Activated naive CD8-positive, alpha-beta T cell (primary cell): ENCODE data around the gene PRR29.

Experiments
- H3K27ac Mint-ChIP-seq: one replicate; pipeline ENCODE4 v1.8.0; 2021; ENCODE audit warnings: mixed read lengths
- H3K27me3 Mint-ChIP-seq: one replicate; pipeline ENCODE4 v1.8.0; 2021; ENCODE audit warnings: mixed read lengths
- H3K36me3 Mint-ChIP-seq: one replicate; pipeline ENCODE4 v1.8.0; 2021; ENCODE audit warnings: mixed read lengths
- H3K4me1 Mint-ChIP-seq: one replicate; pipeline ENCODE4 v1.8.0; 2021; ENCODE audit warnings: low read depth, mixed read lengths
- H3K4me3 Mint-ChIP-seq: one replicate; pipeline ENCODE4 v1.8.0; 2021; ENCODE audit warnings: mild to moderate bottlenecking, mixed read lengths
- H3K9me3 Mint-ChIP-seq: one replicate; pipeline ENCODE4 v1.8.0; 2021; ENCODE audit warnings: low read depth, mixed read lengths

PRR29 gene

DNA sequence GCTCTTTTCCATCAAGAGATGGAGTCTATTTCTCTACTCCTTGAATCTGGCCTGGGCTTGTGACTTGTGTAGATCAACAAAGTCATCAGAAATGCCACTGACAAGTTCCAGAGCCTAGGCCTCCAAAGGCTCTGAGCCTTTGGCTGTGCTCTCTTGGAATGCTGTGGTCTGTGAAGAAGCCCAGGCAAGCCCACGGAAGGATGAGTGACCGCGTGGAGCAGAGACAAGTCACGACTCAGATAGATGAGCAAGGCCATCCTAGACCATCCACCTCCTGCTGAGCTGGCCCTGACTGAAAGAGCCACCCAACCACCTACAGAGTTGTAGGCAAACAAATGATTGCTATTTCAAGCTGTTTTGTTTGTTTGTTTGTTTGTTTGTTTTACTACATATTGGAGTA is 33.9 kb downstream of the PRR29 start:
- H3K9me3 Mint-ChIP-seq: no peaks in the 10 kb centered on the region
- peaks cover 10% of the 10 kb centered on the region for H3K4me1 Mint-ChIP-seq
- no peaks in the 10 kb centered on the region for H3K36me3 Mint-ChIP-seq
- H3K4me3 Mint-ChIP-seq: no peak overlapping the region
- no peak overlapping the region for H3K27ac Mint-ChIP-seq
- H3K27me3 Mint-ChIP-seq: no peaks in the 10 kb centered on the region

DNA sequence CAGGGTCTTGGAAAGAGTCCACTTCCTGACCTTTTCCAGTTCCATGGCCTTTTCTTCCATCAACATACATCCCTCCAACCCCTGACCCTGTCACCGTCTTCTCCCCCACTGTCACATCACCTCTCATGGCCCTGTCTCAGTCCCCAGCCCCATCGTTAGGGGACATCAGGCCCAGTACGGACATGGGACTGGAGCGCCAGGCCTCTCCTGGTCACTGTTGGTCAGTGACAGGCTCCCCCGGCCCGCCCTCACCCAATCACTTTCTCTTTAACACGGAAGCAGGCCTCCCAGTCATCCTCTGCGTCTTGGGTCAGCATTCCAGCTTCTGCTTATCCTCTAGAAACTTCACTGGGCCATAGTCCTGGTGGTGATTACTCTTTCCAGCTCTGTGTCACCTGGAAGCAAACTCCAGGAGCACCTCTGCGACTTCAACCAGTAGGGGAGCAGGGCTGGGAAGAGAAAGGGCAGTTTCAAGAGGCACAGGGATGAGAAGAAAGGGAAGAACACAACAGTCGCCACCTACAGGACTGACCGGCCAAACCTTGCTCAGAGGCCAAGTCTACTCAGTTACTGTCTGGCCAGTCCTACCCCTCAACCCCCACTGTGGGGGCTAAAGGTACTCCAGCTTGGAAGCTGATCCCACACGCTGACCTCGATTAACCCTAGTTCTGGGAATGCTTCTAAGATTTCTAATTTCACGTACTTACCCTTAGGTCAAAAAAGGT is 38.2 kb downstream of the PRR29 start:
- no peaks in the 10 kb centered on the region for H3K9me3 Mint-ChIP-seq
- H3K27ac Mint-ChIP-seq: no peak overlapping the region

DNA sequence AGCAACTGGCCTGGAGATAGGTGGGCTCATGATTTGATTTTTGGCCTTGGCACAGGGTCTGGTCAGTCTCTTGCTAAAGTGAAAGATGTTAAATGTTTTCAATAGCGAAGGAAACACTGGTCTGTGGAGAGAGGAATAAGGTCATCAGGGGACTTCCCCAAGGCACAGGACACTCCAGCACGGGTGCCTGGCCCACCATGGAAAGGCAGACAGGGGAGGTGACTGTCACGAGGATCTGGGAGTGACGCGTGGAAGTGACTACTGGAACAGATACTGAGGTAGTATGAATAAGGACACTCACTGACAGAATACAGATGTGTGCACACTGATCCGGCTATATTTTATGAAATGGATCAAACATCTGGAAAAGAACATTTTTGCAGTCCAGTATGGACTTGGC is 39.0 kb downstream of the PRR29 start:
- Mint-ChIP-seq H3K4me3 (no peak overlapping the region), H3K36me3 (peaks cover 2% of the 10 kb centered on the region), H3K27me3 (no peaks in the 10 kb centered on the region), H3K9me3 (no peaks in the 10 kb centered on the region), H3K4me1 (no peaks in the 10 kb centered on the region), H3K27ac (no peak overlapping the region)

More for the DNA sequence above, 38.2 kb downstream of the PRR29 start:
- no peak overlapping the region for H3K4me3 Mint-ChIP-seq
- H3K4me1 Mint-ChIP-seq: no peaks in the 10 kb centered on the region
- no peaks in the 10 kb centered on the region for H3K36me3 Mint-ChIP-seq
- no peaks in the 10 kb centered on the region for H3K27me3 Mint-ChIP-seq

DNA sequence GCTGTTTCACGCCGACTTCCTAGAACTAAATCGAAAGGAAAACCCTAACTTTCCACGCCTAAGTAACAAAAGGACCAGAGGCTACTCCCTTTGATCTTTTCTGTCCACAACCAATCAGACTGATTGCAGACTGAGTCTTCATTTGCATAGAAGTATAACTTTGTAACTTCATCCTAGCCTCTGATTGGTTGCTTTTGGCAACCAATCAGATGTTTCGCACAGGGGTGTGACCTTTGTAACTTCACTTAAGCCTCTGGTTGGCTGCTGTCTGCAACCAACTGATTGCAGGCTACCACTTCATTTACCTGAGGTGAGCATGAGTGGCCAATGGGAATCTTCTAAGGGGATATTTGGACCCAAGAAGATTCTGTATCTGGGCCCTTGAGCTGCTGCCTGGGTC is 39.7 kb downstream of the PRR29 start:
- H3K27me3 Mint-ChIP-seq: no peaks in the 10 kb centered on the region
- no peak overlapping the region for H3K4me3 Mint-ChIP-seq
- no peaks in the 10 kb centered on the region for H3K9me3 Mint-ChIP-seq
- peaks cover 2% of the 10 kb centered on the region for H3K36me3 Mint-ChIP-seq
- no peak overlapping the region for H3K27ac Mint-ChIP-seq
- H3K4me1 Mint-ChIP-seq: no peaks in the 10 kb centered on the region

DNA sequence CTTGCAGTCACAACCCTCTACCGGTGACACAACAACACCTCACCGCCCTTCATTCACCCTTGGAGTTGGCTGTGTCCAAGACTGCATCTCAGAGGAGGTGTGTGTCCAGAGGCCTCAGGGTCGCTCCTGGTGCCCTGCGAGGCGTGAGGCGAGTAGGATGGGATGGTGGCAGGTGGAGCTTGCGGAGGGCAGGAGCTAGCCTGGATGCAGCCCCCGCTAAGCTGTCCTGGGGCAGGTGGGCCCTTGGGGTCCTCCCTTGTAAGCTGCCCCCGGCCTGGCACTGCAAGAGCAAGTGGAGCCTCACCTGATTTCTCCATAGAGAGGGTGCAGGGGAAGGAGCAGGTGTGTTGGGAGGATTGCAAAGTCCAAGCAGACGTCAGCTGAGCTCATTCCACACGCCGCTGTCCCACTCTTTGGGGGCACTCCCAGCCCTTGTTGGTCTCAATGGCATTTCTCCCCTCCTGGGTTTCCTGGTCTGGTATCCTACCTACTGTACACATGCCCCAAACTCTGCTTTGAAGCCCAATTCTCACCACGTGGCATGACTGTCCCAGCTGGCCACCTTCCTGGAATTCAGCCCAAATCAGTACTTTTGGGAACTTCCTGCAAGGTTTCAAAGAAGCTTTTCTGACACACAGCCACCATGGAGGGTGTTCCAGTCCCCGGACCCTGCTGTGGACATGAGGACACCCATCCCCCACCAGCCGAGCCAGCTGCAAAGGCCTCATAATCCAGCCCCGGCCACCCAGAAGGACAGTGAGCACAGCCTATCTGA is 40.4 kb downstream of the PRR29 start:
- H3K27me3 Mint-ChIP-seq: no peaks in the 10 kb centered on the region
- H3K9me3 Mint-ChIP-seq: no peaks in the 10 kb centered on the region
- H3K4me3 Mint-ChIP-seq: no peak overlapping the region
- no peak overlapping the region for H3K27ac Mint-ChIP-seq
- peaks cover 2% of the 10 kb centered on the region for H3K36me3 Mint-ChIP-seq
- no peaks in the 10 kb centered on the region for H3K4me1 Mint-ChIP-seq

DNA sequence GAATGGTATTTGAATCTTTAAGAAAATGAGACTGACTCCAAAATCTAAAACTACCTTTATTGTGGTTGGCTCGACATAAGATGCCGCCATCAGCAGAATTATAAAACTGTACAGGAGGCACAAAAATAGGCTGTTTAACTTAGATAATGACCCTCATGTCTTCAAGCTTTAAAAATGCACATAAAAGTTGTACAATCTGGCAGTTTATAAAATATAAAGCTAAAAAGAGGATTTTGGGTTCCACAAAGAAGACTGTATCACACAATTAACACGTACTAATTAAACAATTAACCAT is 40.9 kb downstream of the PRR29 start:
- no peak overlapping the region for H3K27ac Mint-ChIP-seq
- no peak overlapping the region for H3K4me3 Mint-ChIP-seq
- no peaks in the 10 kb centered on the region for H3K9me3 Mint-ChIP-seq
- peaks cover 2% of the 10 kb centered on the region for H3K36me3 Mint-ChIP-seq
- H3K4me1 Mint-ChIP-seq: no peaks in the 10 kb centered on the region
- no peaks in the 10 kb centered on the region for H3K27me3 Mint-ChIP-seq

DNA sequence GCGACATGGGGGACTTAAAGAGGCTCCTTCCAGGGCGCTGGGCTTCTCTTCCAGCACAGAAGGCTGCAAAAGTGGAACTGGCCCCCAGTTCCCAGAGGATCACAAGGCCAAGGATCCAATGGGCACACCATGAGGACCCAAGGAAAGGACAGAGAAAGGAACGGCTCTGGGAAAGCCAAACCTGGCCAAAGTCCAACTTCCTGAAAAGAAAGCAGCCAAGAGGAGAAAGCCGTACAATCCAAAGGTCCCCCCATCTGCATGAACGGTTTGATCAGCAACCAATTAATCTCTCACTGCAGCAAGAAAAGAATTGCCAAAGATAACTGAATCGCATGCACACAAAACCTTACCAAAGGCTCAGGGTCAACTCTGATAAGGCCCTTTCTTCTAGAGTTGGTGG is 42.1 kb downstream of the PRR29 start:
- H3K27me3 Mint-ChIP-seq: no peaks in the 10 kb centered on the region
- no peaks in the 10 kb centered on the region for H3K4me1 Mint-ChIP-seq
- H3K4me3 Mint-ChIP-seq: no peak overlapping the region
- H3K36me3 Mint-ChIP-seq: peaks cover 8% of the 10 kb centered on the region
- no peak overlapping the region for H3K27ac Mint-ChIP-seq
- H3K9me3 Mint-ChIP-seq: no peaks in the 10 kb centered on the region

DNA sequence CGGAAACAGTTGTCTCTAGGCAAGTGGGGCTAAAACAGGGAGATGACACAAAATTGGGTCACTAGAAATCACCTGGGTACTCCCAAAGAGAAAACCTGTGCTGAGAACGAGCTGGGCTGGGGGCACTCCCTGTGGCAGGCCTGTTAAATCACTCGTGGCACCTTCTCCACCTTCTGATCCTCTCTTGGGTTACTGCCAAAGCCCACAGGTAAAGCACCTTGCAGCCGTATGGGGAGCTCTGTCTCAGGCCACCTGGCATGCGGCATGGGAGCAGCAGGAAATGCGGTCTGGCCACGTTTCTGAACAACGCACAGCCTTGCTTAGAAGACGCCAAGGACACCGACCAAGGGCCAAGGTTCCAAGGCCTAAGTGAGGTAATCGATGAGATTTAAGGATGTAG is 43.8 kb downstream of the PRR29 start:
- Mint-ChIP-seq H3K9me3 (no peaks in the 10 kb centered on the region), H3K4me3 (no peak overlapping the region), H3K4me1 (no peaks in the 10 kb centered on the region), H3K36me3 (peaks cover 14% of the 10 kb centered on the region), H3K27ac (no peak overlapping the region), H3K27me3 (no peaks in the 10 kb centered on the region)

DNA sequence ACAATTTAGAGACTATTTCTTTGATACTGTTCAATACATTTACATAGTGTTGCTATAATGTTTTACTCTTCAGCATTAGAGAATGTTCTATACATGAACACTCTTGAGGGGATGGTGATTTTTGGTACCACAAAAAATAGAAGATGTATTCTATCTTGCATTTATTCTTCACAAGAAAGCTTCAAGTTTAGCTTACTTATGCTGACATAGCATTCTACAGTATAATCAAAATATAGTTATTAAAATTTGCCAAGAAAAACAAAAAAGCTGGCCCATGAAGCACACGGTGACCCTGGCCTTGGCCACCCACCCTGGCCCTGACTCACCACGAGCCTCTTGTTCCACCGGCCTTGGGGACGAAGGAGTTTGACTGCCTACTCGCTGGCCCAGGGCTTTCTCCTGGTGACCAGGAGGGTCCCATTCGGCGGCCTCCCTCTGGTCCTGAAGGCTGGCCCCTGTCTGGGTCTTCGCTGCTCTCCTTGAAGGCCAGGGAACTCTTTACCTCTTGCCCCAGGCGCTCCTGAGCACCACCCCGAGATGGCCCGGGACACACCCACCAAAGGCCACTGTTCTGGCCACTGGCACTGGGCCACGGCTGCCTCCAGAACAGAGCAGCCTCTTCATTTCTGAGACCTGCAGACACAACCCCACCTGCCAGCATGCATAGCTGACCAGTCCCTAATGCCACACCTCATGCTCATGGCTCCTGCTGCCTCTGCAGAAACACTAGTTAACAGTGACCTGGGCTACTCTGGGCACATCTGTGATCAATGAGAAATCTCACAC is 44.7 kb downstream of the PRR29 start:
- H3K4me3 Mint-ChIP-seq: no peak overlapping the region
- no peaks in the 10 kb centered on the region for H3K27me3 Mint-ChIP-seq
- no peaks in the 10 kb centered on the region for H3K9me3 Mint-ChIP-seq
- H3K36me3 Mint-ChIP-seq: peaks cover 14% of the 10 kb centered on the region
- H3K4me1 Mint-ChIP-seq: no peaks in the 10 kb centered on the region
- H3K27ac Mint-ChIP-seq: no peak overlapping the region

DNA sequence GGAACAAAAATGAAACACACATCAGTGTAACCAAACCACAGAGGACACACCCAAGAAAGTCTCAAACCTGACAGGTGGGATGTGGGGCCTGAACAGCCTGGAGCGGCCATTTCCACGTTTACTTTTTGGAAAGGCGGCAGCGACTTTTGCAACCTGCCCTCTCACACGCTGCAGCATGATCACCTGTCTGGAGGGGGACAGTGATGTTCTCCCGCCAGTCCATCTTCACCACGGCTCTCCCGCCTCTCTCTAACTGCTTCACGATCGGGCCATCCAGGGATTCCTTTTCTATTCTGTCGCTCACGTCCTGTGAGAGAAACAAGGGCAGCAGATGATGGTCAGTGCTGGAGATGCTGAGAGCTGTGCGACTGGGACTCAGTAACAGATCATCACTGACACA is 47.0 kb downstream of the PRR29 start:
- Mint-ChIP-seq H3K36me3 (peaks cover 16% of the 10 kb centered on the region), H3K4me1 (peaks cover 7% of the 10 kb centered on the region), H3K27me3 (no peaks in the 10 kb centered on the region), H3K27ac (no peak overlapping the region), H3K4me3 (no peak overlapping the region), H3K9me3 (no peaks in the 10 kb centered on the region)

DNA sequence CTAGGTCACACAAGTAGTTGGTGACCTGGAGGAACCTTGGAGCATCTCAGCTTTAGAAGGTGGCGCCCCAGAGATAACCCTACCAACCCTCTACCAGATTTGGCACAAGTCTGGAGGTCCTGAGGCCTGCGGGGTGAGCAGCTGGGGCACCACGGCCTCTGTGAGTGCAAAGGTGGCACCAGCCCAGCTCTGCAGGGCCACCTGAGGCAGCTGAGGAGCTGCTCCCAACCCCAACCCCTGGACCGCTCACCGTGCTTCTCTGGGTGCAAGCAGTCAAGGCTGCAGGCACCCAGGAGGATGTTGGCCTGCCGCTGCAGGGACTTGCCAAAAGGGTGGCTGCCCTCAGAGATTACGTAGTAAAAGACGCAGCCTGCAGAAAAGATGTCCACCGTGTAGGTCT is 50.7 kb downstream of the PRR29 start:
- H3K9me3 Mint-ChIP-seq: no peaks in the 10 kb centered on the region
- H3K4me3 Mint-ChIP-seq: no peak overlapping the region
- peaks cover 18% of the 10 kb centered on the region for H3K36me3 Mint-ChIP-seq
- H3K27me3 Mint-ChIP-seq: no peaks in the 10 kb centered on the region
- H3K27ac Mint-ChIP-seq: no peak overlapping the region
- peaks cover 30% of the 10 kb centered on the region for H3K4me1 Mint-ChIP-seq

DNA sequence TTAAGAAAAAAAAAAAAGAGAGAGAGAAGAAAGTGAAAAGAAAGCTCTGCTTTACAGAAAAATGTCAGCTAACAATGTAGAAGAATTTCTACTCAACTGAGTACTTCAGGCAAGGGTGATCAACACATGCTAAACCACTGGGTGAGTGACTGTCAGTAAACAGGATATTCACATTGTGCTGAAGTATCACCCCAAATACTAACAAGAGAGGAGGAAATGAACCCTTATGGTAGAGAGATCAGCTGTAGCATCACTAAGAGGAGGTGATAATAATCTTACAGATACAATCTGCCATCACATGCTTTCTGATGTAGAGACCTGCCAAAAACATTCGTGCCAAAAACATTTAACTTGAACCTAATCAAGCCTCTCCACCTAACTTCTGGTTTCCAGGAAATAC is 53.0 kb downstream of the PRR29 start:
- Mint-ChIP-seq H3K27me3 (no peaks in the 10 kb centered on the region), H3K9me3 (no peaks in the 10 kb centered on the region), H3K27ac (peak overlapping the region; percentile 82), H3K36me3 (peaks cover 10% of the 10 kb centered on the region), H3K4me3 (peak overlapping the region; percentile 18), H3K4me1 (peaks cover 34% of the 10 kb centered on the region)

DNA sequence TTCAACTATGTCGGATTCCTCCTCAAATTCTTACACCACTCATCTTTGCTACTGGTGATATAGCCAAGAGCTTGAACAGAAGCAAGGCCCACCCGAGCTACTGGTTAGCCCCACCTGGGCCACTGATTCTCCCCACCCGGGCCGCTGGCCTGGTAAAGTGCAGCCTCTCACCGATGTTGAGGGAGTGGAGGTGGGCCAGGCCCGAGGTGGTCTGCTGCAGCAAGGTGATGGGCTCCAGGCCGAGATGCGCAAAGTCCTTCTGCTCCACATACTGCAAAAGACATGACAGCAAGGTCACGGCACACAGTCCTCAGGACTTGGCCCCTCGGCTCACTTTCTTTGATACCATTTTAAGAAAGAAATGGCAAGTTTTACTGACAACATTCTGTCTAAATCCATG is 55.0 kb downstream of the PRR29 start:
- Mint-ChIP-seq H3K9me3 (no peaks in the 10 kb centered on the region), H3K4me1 (peaks cover 43% of the 10 kb centered on the region), H3K27ac (peak overlapping the region; percentile 17), H3K4me3 (no peak overlapping the region), H3K27me3 (no peaks in the 10 kb centered on the region), H3K36me3 (peaks cover 8% of the 10 kb centered on the region)
